Peyer's patch (tissue), 4 donors: Measurements from ENCODE around the gene DAP3. TPM values are rescaled to one million over a fixed set of nuclear protein-coding genes. Genes with fewer than 3 reads are reported as not detected.
"Not testable (repeated sequence)": the region's sequence is repeated elsewhere in the genome, so short reads cannot be mapped to it uniquely, and the experiment has no call there.

Experiments used
- DNase-seq, 3 donors: peaks; one replicate each; pipeline ENCODE4 v3.0.0-alpha.2; 2017 to 2019
- H3K27ac ChIP-seq, 4 donors: fragments of 200-600 bp; sonication (generic); one replicate each; pipeline ENCODE4 v1.5.1; 2016 to 2019
- H3K27me3 ChIP-seq, 2 donors: fragments of 200-600 bp; sonication (generic); one replicate each; pipeline ENCODE4 v1.5.1; 2019
- H3K36me3 ChIP-seq, 3 donors: fragments of 200-600 bp; sonication (generic); one replicate each; pipeline ENCODE4 v1.5.1; 2016 to 2019
- H3K4me1 ChIP-seq, 4 donors: fragments of 200-600 bp; sonication (generic); one replicate each; pipeline ENCODE4 v1.5.1; 2016 to 2019
- H3K4me3 ChIP-seq, 4 donors: fragments of 200-600 bp; sonication (generic); 1 replicate in 3 of 4; 2 replicates in 1 of 4; pipeline ENCODE4 v1.5.1; 2016 to 2019; ENCODE audit warnings: mild to moderate bottlenecking in 1 of 4
- H3K9me3 ChIP-seq, 4 donors: fragments of 200-600 bp; sonication (generic); one replicate each; pipeline ENCODE4 v1.5.1; 2016 to 2019; ENCODE audit warnings: mild to moderate bottlenecking in 1 of 4
- POLR2A ChIP-seq, 2 donors: fragments of 450-650 bp; IDR thresholded peaks; one replicate each; pipeline ENCODE4 v1.5.1; 2017; ENCODE audit warnings: antibody characterized with exemption in 2 of 2, mild to moderate bottlenecking in 2 of 2, moderate library complexity in 2 of 2
- total RNA-seq, 4 donors: library from RNA; depleted of rRNA; stranded (reverse); fragments of >200 nt; gene quantifications; one replicate each; pipeline ENCODE4 v1.1.0, GENCODE V29; 2016
- TF ChIP-seq, protein P1 (sequence below), 6 experiments: fragments of 450-650 bp in 4 of 6; fragments of 200-600 bp in 2 of 6; sonication (generic) in 1 of 6; IDR thresholded peaks; one replicate each; pipeline ENCODE4 v1.5.1; 2017 to 2019; ENCODE audit warnings: antibody characterized with exemption in 6 of 6, mild to moderate bottlenecking in 3 of 6, moderate library complexity in 1 of 6

The DAP3 gene
- total RNA-seq, 4 donors from 2014 or later: 72.8 to 160 (median 153) TPM

- no peaks in the 10 kb centered on the region for H3K27me3 ChIP-seq
- H3K4me3 ChIP-seq: no peak overlapping the region
- peaks cover 0 to 7% (median 0%) of the 10 kb centered on the region in 4 donors for H3K4me1 ChIP-seq
- no peak for DNase-seq
- peaks cover 0 to 14% (median 0%) of the 10 kb centered on the region in 3 donors for H3K36me3 ChIP-seq
- no peak overlapping the region for H3K27ac ChIP-seq
- TF ChIP-seq, protein P1, sequence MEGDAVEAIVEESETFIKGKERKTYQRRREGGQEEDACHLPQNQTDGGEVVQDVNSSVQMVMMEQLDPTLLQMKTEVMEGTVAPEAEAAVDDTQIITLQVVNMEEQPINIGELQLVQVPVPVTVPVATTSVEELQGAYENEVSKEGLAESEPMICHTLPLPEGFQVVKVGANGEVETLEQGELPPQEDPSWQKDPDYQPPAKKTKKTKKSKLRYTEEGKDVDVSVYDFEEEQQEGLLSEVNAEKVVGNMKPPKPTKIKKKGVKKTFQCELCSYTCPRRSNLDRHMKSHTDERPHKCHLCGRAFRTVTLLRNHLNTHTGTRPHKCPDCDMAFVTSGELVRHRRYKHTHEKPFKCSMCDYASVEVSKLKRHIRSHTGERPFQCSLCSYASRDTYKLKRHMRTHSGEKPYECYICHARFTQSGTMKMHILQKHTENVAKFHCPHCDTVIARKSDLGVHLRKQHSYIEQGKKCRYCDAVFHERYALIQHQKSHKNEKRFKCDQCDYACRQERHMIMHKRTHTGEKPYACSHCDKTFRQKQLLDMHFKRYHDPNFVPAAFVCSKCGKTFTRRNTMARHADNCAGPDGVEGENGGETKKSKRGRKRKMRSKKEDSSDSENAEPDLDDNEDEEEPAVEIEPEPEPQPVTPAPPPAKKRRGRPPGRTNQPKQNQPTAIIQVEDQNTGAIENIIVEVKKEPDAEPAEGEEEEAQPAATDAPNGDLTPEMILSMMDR (IDR thresholded peaks at IDR 0.05): no peak
- no peak for TF ChIP-seq POLR2A (IDR thresholded peaks at IDR 0.05)
- no peaks in the 10 kb centered on the region for H3K9me3 ChIP-seq
These were observed 3.2 kb downstream of the DAP3 start for GRCh38 chr1:155691992-155692528.

GRCh38 chr1:155694167-155694566, 5.3 kb downstream of the DAP3 start:
- Histone ChIP-seq H3K27ac (no peak overlapping the region), H3K27me3 (no peaks in the 10 kb centered on the region), H3K4me1 (peaks cover 0 to 7% (median 0%) of the 10 kb centered on the region in 4 donors), H3K36me3 (peaks cover 0 to 14% (median 0%) of the 10 kb centered on the region in 3 donors), H3K4me3 (no peak overlapping the region), H3K9me3 (no peaks in the 10 kb centered on the region)
- no peak for TF ChIP-seq POLR2A (IDR thresholded peaks at IDR 0.05)
- TF ChIP-seq, protein P1 (IDR thresholded peaks at IDR 0.05): no peak
- no peak for DNase-seq

GRCh38 chr1:155695072-155695471, 6.2 kb downstream of the DAP3 start:
- Histone ChIP-seq H3K36me3 (peaks cover 0 to 14% (median 0%) of the 10 kb centered on the region in 3 donors), H3K4me3 (no peak overlapping the region), H3K4me1 (peaks cover 0 to 3% (median 0%) of the 10 kb centered on the region in 4 donors), H3K27ac (no peak overlapping the region), H3K27me3 (no peaks in the 10 kb centered on the region), H3K9me3 (no peaks in the 10 kb centered on the region)
- DNase-seq: no peak
- TF ChIP-seq, protein P1 (IDR thresholded peaks at IDR 0.05): no peak

DNA sequence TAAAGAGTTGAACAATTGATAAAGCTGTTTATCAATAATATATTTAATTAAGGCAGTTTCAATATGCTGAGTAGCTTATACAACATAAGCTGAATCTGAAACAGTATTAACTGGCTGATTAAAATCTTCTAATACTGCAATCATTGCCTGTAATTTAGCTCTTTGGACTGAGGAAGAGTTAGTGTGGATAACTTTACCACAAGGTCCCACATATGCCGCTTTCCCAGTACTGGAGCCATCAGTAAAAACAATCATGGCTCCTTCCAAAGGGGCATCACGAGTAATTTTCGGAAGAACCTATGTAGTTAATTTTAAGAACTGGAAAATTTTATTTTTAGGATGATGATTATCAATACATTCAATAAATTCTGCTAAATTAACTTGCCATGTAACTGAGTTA, 6.7 kb downstream of the DAP3 start:
- H3K4me3 ChIP-seq: no peak overlapping the region
- H3K9me3 ChIP-seq: no peaks in the 10 kb centered on the region
- no peak for DNase-seq
- H3K27ac ChIP-seq: no peak overlapping the region
- H3K36me3 ChIP-seq: peaks cover 0 to 14% (median 0%) of the 10 kb centered on the region in 3 donors
- TF ChIP-seq POLR2A (IDR thresholded peaks at IDR 0.05): no peak
- TF ChIP-seq, protein P1 (IDR thresholded peaks at IDR 0.05): no peak
- no peaks in the 10 kb centered on the region for H3K4me1 ChIP-seq
- no peaks in the 10 kb centered on the region for H3K27me3 ChIP-seq

- Histone ChIP-seq H3K4me3 (no peak overlapping the region), H3K36me3 (peaks cover 0 to 6% (median 0%) of the 10 kb centered on the region in 3 donors), H3K4me1 (no peaks in the 10 kb centered on the region), H3K9me3 (no peaks in the 10 kb centered on the region), H3K27ac (no peak overlapping the region), H3K27me3 (no peaks in the 10 kb centered on the region)
- TF ChIP-seq, protein P1 (IDR thresholded peaks at IDR 0.05): no peak
- no peak for TF ChIP-seq POLR2A (IDR thresholded peaks at IDR 0.05)
- no peak for DNase-seq
These were observed 7.6 kb downstream of the DAP3 start for GRCh38 chr1:155696524-155696923.

DNA sequence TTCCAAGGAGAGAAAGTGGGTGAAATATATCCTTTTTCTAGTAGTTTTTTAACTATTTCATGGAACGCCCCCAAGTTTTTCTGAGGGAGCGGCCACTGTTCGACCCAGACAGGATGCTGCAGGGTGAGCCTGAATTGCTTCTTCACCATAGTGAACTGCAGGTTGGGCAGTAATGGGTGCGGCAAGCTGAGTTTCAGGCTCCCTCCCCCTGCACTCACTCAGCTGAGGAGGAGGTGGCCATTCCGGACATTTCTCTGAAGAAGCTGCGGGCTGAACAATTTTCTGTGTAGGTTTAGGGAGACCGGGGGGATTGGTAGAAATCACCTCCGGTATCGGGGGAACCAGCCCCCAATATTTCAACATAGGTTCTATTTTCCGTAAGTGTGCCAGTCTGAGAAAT, 8.2 kb downstream of the DAP3 start:
- Histone ChIP-seq H3K9me3 (no peaks in the 10 kb centered on the region), H3K4me1 (no peaks in the 10 kb centered on the region), H3K36me3 (peaks cover 0 to 2% (median 0%) of the 10 kb centered on the region in 3 donors), H3K4me3 (no peak overlapping the region), H3K27ac (no peak overlapping the region), H3K27me3 (no peaks in the 10 kb centered on the region)
- no peak for TF ChIP-seq POLR2A (IDR thresholded peaks at IDR 0.05)
- DNase-seq: no peak

- not testable (repeated sequence) for H3K4me3 ChIP-seq, H3K27me3 ChIP-seq, H3K27ac ChIP-seq, H3K36me3 ChIP-seq, H3K4me1 ChIP-seq, H3K9me3 ChIP-seq, DNase-seq
These were observed 8.7 kb downstream of the DAP3 start for GRCh38 chr1:155697616-155698015.
